T-helper 1 cell treated with Interleukin-12 subunit alpha and Interleukin-12 subunit beta and Interleukin-4 antibody, amounts not matched to agents 30 ng/mL and 1 ng/mL, for 36 hours (primary cell): ENCODE results near the gene MRPL43. TPM values are rescaled to one million over a fixed set of nuclear protein-coding genes. Genes with fewer than 3 reads are reported as not detected.

ENCODE experiments used
- intact Hi-C: fragments of 100-400 bp; cut with micrococcal nuclease; formaldehyde crosslinking; loops from one replicate; pipeline ENCODE4 v1.15.1; 2024
- total RNA-seq: library from RNA; stranded (reverse); gene quantifications from 2 replicates; pipeline ENCODE4 v1.2.3, GENCODE V29; 2022

Gene MRPL43
- 46.6 and 50.6 TPM in 2 replicates for total RNA-seq

- intact Hi-C loops = loop anchor here (1.0 to 5.0 kb wide), 5 partner anchors 10 to 705 kb away; partner anchors contain the start of genes PDZD7, SEMA4G and SFXN3
Measured at GRCh38 chr10:100986952-100987684, at the start of gene MRPL43, which contains the start of gene TWNK. Gene MRPL43, minus strand, starts transcription at chr10:100987497. Its CDS starts 54 bp downstream, at chr10:100987443. Gene TWNK, plus strand, starts transcription at chr10:100987543. Its CDS starts 668 bp downstream, at chr10:100988211.

DNA sequence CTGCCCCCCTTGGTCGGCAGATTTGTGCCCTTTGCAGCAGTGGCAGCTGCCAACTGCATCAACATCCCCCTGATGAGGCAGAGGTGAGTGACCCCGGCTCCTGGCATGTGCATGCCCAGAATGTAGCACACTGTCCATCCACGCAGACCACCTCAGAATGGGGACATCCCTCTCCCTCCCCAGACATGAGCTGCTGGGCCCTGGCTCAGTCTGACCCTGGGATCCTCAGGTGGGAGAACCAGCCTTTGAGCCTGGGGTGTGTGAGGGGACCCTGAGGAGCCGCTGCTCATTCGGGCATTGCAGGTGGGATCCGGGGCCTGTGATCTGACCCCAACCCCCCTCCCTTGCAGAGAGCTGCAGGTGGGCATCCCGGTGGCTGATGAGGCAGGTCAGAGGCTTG is 49.4 kb upstream of the MRPL43 start:
- intact Hi-C loops = loop anchor here (10.0 kb wide), 1 partner anchor 748 kb away; the partner anchor contains the start of gene NPM3

DNA sequence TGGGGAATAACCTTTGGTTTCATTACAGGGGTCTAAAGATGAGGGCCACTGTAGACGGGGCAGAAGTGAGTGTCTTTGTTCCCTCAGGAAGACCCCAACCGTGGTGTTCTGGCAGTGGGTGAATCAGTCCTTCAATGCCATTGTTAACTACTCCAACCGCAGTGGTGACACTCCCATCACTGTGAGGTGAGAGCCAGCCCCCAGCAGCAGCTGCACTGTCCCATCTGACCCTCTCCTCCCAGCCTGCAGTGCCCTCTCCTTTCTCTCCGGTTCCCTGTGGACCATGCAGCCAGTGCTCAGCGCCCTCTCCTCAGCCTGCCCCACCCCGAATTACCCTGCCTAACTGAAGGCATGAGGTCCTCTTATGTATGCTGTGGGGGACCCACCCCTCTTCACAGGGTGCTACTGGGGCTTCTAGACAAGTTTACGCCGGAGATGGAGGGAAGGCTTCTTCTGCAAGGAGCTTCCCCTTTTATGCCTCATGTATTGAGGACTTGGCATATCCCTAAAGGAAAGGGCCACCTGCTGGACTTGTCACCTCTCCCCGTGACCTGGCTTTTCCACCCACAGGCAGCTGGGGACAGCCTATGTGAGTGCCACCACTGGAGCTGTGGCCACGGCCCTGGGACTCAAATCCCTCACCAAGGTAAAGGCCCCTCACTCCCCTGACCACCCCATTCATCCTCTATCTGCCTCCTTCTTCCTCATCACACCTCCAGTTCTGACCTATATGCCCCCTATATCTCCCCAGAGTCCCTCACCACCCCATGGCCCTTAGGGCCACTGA is 48.8 kb upstream of the MRPL43 start:
- intact Hi-C loops = loop anchor here (10.0 kb wide), 1 partner anchor 749 kb away; the partner anchor contains the start of gene NPM3

DNA sequence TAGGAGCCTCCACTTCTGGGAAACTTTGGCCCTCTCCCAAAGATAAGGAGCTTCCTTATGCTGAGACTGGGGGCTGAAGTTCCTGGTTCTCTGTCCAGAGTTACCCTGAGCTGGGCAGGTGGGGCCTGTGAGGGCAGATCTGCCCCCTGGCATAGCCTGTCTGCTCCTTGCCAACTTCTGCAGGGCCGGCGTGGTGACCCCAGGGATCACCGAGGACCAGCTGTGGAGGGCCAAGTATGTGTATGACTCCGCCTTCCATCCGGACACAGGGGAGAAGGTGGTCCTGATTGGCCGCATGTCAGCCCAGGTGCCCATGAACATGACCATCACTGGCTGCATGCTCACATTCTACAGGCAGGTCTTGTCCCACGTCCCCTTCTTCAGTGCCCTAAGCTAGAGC is 48.0 kb upstream of the MRPL43 start:
- intact Hi-C loops = loop anchor here (10.0 kb wide), 1 partner anchor 749 kb away; the partner anchor contains the start of gene NPM3

GRCh38 chr10:101034404-101034803 is 47.1 kb upstream of the MRPL43 start:
- intact Hi-C loops = loop anchor here (5.0 to 10.0 kb wide), 2 partner anchors 750 to 1468 kb away; partner anchors contain the start of genes ACTR1A, NPM3 and SUFU

DNA sequence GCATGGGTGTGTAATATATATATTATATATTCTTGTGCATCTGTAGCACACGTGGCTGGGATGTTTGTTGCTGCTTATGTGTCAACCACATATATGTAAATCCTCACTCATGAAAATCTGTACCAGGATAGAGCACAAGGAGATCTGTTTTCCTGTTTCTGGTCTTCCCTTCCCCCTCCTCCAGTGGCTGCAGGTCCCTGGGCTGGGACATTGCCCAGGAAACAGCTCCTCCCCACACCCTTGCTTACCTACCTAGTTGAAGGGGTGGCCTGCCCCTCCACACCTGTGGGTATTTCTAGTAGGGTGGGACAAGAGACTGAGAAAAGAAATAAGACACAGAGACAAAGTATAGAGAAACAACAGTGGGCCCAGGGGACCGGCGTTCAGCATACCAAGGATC is 46.0 kb upstream of the MRPL43 start:
- intact Hi-C loops = loop anchor here (5.0 to 10.0 kb wide), 2 partner anchors 752 to 1469 kb away; partner anchors contain the start of genes ACTR1A, NPM3 and SUFU

DNA sequence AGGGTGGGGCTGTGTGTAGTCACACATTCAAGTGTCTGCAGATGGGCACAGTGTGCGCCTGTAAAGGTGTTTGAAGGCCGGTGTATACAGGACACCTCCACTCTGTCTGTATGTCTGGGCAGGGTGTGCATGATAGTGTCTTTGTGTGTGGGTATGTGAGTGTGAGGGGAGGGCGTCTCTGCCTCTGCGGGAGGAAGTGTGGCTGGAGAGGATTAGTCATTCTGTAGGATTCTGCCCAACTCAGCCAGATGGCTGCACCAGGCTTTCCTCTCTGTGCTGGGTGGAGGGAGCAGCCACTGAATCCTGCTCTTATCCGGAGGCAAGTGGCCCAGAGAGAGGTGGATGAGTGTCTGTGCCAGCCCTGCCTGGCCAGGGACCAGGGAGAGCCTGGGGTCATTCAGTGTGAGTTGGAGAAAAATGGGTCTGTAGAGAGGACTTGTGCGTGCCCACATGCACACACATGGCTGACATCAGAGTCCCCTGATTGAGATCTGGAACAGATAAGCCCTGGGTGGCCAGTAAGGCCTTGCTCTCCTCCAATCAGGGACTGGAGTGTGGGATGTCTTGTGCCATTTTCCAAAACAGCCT is 45.4 kb upstream of the MRPL43 start:
- intact Hi-C loops = loop anchor here (1.0 to 10.0 kb wide), 5 partner anchors 9 to 1470 kb away; partner anchors contain the start of genes ACTR1A, NPM3 and SUFU

DNA sequence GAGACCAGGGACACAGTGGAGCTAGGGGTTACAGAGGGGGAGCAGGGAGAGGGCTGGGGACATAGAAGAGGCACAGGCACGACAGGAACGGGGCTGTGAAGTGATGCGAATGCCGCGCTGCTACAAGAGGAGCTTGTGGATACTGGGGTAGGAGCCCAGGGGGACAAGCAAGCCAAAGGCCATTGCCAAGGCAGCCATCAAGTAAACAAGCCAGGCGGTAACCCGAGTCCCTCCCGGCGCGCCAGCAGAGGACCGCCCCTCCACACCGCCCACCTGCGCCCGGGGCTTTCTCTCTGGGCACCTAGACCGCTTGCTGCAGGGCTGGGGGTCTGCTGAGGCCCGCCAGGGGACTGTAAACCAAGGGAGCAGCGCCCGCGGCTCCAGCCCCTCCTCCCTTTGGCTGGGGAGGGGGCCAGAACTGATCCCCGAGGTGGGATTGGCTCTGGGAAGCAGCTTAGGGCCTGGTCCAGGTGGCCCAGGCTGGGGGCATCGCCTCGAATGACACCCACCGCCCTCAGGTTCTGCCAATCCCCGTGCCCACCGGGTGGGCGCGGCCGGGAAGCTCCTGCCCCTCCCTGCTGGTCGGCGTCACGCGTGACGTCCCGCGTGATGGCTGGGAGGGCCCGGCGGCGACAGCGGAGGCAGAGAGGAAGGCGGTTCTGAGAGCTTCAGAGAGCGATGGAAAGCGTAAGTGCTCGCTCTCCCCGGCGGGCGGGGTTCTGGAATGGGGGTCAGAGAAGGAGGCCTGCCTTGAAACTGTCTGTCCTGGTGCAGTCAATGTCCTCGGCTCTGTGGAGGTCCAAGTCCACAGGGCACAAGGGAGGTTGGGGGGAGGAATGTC is 44.7 kb upstream of the MRPL43 start:
- intact Hi-C loops = loop anchor here (1.0 to 10.0 kb wide), 11 partner anchors 9 to 1470 kb away; partner anchors contain the start of genes ACTR1A, LZTS2, MRPL43 and NPM3

DNA sequence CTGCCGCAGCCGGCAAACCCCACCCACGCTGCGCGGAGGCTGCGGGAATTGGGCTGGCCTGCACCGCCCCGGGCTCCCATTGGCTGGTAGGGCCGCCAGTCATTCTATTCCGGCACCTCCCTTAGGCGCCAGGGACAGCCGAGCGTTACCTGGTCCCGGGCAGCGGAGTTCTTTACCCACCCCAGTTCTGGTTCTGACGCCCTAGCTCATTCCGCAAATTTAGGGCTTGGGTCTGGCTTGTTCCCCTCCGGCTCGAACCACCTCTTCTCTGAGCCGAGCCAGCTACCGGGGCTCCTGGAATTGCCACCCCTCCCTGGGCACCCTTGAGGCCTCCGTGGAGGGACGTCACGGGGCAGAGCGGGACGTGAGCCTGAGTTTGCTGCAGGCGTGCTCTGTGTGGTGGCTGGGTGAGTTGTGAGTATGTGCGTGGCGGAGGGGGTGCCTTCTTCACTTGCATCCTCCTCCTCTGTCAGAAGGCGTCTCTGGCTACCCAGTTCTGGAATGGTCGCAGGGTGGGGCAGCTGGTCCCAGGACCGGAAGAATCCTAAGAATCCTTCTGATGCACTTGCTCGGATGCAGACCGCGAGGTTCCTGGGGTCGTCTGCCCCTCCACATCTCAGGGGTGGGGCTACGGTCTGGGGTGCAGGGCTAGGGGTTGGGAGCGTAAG is 44.0 kb upstream of the MRPL43 start, which contains the start of the genes PDZD7 and SFXN3:
Gene PDZD7, minus strand, starts transcription at position 2 of the 668 bp plus-strand sequence. CDS start 910 bp downstream, outside the sequence.
Gene SFXN3, plus strand, starts transcription at position 107 of the 668 bp plus-strand sequence. CDS start 3,461 bp downstream, outside the sequence.
- intact Hi-C loops = loop anchor here (1.0 to 10.0 kb wide), 8 partner anchors 17 to 1471 kb away; partner anchors contain the start of genes ACTR1A, LZTS2, MRPL43 and NPM3

DNA sequence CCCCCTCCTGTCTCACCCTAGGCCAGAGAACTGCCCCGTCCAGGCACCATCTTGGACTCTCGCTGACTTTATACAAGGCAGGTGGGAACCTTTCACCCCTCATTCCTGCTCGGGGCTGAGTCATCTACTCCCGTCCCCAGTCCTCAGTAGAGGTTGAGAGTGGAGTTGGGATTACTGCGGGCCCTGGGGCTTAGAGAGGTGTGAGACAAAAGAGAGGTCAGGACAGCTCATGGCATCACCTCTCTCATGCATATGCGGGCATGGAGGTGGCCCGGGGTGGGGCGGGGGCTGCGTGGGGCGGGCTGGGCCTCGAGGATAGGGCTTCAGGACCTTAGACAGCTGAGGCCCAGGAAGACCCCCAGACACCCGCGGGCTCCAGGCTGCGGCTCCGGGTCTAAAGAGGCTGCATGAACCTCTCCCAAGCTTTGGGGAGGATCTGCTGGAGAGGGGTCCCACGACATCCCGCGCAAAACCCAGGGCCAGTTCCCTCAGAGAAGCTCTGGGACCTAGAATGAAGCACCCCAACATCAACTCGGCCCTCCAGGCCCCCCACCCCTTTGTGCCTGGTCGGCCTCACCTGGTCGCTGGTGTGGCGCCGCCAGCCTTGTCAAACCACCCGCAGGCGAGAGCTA is 43.3 kb upstream of the MRPL43 start:
- intact Hi-C loops = loop anchor here (1.0 to 10.0 kb wide), 8 partner anchors 16 to 1472 kb away; partner anchors contain the start of genes ACTR1A, LZTS2, MRPL43 and NPM3

GRCh38 chr10:101029520-101030295 is 42.4 kb upstream of the MRPL43 start:
- intact Hi-C loops = loop anchor here (5.0 to 10.0 kb wide), 2 partner anchors 755 to 1473 kb away; partner anchors contain the start of genes ACTR1A, NPM3 and SUFU

DNA sequence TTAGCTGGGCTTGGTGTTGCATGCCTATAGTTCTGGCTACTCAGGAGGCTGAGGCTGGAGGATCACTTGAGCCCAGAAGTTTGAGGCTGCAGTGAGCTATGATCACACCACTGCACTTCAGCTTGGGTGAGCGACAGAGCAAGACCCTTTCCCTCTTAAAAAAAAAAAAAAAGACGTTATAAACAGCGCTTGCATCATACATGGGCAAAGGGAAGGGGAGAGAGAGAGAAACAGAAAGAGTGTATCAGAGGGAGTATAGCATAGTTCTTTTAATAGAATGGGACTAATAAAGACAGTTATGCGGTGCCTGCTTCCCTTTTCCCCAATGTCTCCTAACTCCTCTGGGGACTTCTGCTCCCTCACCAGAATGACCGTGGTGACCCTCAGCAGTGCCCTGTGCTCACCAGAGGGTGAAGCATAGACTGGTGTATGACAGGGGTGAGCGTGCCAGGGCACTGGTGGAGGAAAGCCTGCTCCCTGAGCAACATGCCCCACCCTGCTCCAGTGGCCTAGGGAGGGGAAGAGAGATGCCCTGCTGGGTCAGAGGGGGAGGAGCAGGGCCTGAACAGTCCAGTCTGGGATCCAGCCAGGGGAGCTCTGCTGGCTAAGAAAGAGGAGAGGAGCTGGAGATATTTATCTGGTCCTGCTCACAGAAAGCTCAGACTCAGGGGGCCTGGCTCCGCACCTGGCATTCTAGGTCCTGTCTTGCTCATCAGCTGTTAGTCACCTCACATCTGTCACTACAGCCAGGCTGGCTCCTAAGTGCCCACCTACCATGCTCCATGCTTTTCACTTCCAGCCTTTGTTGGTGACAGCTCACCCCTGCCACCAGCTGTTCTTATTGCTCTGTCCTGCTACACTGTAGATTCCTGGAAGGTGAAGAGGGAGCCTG is 41.4 kb upstream of the MRPL43 start:
- intact Hi-C loops = no loop called here

GRCh38 chr10:101027106-101027720 is 39.9 kb upstream of the MRPL43 start:
- intact Hi-C loops = no loop called here

DNA sequence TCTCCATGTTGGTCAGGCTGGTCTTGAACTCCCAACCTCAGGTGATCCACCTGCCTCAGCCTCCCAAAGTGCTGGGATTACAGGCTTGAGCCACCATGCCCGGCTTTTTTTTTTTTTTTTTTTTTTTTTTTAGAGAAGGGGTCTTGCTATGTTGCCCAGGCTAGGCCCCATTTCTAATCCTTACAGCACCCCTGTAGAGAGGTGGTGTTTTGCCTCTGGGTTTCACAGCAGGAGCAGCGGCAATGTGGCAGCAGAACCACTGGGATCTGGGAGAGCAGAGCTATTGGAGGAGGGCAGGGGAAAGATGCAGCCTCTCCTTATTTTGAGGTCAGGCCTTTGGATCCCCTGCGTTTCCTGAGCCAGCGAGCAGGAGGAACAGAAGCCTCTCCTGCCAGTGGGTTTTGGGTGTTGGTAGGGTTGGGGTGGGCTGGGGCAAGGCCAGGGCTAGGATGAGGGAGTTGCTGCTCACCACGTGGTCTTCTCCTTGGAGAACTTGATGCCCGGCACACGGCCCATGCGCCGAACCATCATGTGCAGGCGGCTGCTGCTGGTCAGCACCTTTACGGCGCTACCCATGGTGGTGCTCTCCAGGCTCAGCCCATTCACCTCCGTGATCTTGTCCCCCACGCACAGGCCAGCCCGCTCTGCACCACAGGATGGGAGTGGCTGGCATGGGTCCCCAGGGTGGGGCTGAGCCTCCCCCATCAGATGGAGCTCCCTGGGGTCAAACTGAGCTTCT is 35.8 kb upstream of the MRPL43 start:
- intact Hi-C loops = no loop called here

DNA sequence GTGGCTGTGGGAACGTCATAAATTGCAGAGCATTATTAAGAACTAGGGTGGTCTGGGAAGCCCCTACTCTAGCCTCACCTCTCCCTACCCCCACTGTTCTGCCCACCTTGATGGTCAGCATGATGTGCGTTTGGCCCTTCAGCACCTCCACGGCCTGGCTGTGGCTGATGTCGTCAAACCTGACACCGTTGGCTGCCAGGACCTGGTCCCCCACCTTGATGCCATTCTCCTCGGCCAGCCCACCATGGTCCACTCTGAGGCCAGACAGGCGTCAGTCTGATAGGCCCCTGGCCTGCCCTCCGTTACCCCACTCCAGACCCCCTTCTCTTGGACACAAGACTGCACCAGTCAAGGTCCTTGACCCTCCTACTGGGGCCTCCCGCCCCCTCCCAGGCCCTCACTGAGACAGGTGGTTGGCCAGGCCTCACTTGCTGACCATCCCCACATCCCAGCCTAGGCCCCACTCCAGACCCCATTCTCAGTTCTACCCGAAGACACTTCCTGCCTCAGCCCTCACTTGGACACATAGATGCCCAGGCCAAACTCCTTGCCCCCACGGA is 34.5 kb upstream of the MRPL43 start:
- intact Hi-C loops = no loop called here
